ENCODE results near the gene KLHL7.

The KLHL7 gene

GRCh38 chr7:23158546-23158945, 53.0 kb downstream of the KLHL7 start:
- no peak for TF ChIP-seq BACH2 (CRISPR knock-in tag; IDR thresholded peaks at IDR 0.05; ENCODE audit: borderline replicate concordance)
- no peak for TF ChIP-seq ESRRG (CRISPR knock-in tag; IDR thresholded peaks at IDR 0.05)
- no peak for ATAC-seq

GRCh38 chr7:23161482-23161881, 55.9 kb downstream of the KLHL7 start:
- TF ChIP-seq TSHZ2 (CRISPR knock-in tag; IDR thresholded peaks at IDR 0.05) (no peak), ARNTL (CRISPR knock-in tag; IDR thresholded peaks at IDR 0.05; ENCODE audit: borderline replicate concordance, low read depth) (no peak), TOX (CRISPR knock-in tag; IDR thresholded peaks at IDR 0.05; ENCODE audit: borderline replicate concordance) (no peak), OSR1 (CRISPR knock-in tag; IDR thresholded peaks at IDR 0.05) (no peak), ESRRG (CRISPR knock-in tag; IDR thresholded peaks at IDR 0.05) (no peak), PPARA (CRISPR knock-in tag; IDR thresholded peaks at IDR 0.05; ENCODE audit: borderline replicate concordance) (no peak), SNAI2 (CRISPR knock-in tag; IDR thresholded peaks at IDR 0.05) (no peak), BACH2 (CRISPR knock-in tag; IDR thresholded peaks at IDR 0.05; ENCODE audit: borderline replicate concordance) (no peak), ZFP3 (CRISPR knock-in tag; IDR thresholded peaks at IDR 0.05) (no peak), ISL1 (CRISPR knock-in tag; IDR thresholded peaks at IDR 0.05) (no peak), PATZ1 (CRISPR knock-in tag; IDR thresholded peaks at IDR 0.05; ENCODE audit: borderline replicate concordance) (no peak)
- ATAC-seq = no peak

- TF ChIP-seq TSHZ2 (CRISPR knock-in tag; IDR thresholded peaks at IDR 0.05) (no peak), SNAI2 (CRISPR knock-in tag; IDR thresholded peaks at IDR 0.05) (no peak), CREB5 (CRISPR knock-in tag; IDR thresholded peaks at IDR 0.05; ENCODE audit: low read depth) (no peak), ZC3H10 (CRISPR knock-in tag; IDR thresholded peaks at IDR 0.05) (no peak), POU6F1 (CRISPR knock-in tag; IDR thresholded peaks at IDR 0.05; ENCODE audit: borderline replicate concordance, low read depth) (no peak), CSRNP3 (CRISPR knock-in tag; IDR thresholded peaks at IDR 0.05) (no peak), PPARA (CRISPR knock-in tag; IDR thresholded peaks at IDR 0.05; ENCODE audit: borderline replicate concordance) (no peak), GLIS3 (CRISPR knock-in tag; IDR thresholded peaks at IDR 0.05) (no peak), CSDC2 (CRISPR knock-in tag; IDR thresholded peaks at IDR 0.05) (no peak), TCF4 (CRISPR knock-in tag; IDR thresholded peaks at IDR 0.05; ENCODE audit: borderline replicate concordance) (no peak), PATZ1 (CRISPR knock-in tag; IDR thresholded peaks at IDR 0.05; ENCODE audit: borderline replicate concordance) (no peak), ZNF70 (CRISPR knock-in tag; IDR thresholded peaks at IDR 0.05) (no peak), ZNF8 (CRISPR knock-in tag; IDR thresholded peaks at IDR 0.05) (no peak), ZFP3 (CRISPR knock-in tag; IDR thresholded peaks at IDR 0.05) (no peak), TOX (CRISPR knock-in tag; IDR thresholded peaks at IDR 0.05; ENCODE audit: borderline replicate concordance) (no peak), ZFP30 (CRISPR knock-in tag; IDR thresholded peaks at IDR 0.05) (no peak), RARB (CRISPR knock-in tag; IDR thresholded peaks at IDR 0.05) (no peak), ZNF565 (CRISPR knock-in tag; conservative IDR thresholded peaks at IDR 0.05; ENCODE audit: low read depth) (no peak)
- no peak for ATAC-seq
Measured at GRCh38 chr7:23164846-23165245, 59.3 kb downstream of the KLHL7 start.

All from SK-N-SH treated with all-trans-retinoic acid at 6 μM for 48 hours (cell line).